ENCODE measurements around the gene MAP4K2.

- no peak for TF ChIP-seq CTCF (IDR thresholded peaks at IDR 0.05)
- TF ChIP-seq POLR2A (IDR thresholded peaks at IDR 0.05), result no peak
These were observed 48.9 kb upstream of the MAP4K2 start for GRCh38 chr11:64851831-64852351.
